Measurements from ENCODE around the gene IFNGR1.
"Not testable (repeated sequence)": the region's sequence is repeated elsewhere in the genome, so short reads cannot be mapped to it uniquely, and the experiment has no call there.

The IFNGR1 gene

DNA sequence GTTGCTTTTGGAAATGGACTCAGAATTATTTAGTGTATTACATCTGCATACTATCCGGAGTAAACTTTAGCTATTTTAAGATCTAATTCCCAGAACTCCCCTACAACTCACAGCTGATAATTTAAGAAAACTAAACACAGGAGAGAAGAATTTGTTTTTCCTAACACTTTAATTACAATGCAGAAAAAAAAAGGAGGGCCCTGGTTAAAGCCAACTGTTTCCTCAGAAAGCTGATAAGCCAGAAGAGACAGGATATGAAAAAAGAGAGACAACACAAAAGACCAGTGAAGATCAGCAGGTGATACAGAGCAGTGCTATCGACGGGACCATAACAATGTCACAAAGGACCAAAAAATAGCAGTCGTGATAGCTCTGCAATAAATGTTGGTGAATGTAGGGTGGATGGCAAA lies 5.8 kb downstream of the IFNGR1 start:
- DNase-seq (ENCODE audit: low read depth) = no peak

DNA sequence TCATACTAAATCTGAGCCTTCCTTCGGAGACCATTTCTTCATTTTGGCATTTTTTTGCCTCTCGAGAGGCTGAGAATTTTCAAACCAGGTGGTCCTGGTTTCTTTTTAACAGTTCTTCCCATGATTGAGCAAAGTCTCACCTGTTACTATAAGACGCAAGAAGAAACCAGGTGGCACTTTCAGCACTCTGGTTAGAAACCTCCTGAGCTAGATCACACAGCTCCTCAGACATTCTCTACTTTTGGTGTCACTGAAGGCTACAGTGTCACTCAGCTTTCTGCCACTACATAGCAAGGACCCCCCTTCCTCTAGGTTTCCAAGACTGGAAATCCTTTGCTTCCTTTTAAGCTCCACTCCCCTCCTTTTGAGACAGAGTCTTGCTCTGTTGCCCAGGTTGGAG lies 7.3 kb downstream of the IFNGR1 start:
- no peak for DNase-seq (ENCODE audit: low read depth)

DNA sequence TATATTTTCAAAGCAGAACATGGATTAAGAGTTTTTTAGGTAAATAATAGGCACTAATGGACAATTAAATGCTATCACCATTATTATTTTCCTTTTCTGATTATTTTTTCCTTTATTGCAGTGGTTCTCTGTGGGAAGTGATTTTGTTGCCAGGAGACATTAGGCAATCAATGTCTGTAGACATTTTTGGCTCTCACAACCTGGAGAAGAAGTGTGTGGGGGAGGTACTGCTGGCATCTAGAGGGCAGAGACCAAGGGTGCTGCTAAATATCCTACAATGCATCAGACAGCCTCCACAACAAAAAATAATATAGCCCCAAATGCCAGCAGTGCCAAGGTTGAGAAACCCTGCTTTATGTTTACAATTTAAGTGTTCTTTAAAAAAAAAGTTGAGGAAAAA lies 8.3 kb downstream of the IFNGR1 start:
- DNase-seq (ENCODE audit: low read depth) = peak; percentile 75

DNA sequence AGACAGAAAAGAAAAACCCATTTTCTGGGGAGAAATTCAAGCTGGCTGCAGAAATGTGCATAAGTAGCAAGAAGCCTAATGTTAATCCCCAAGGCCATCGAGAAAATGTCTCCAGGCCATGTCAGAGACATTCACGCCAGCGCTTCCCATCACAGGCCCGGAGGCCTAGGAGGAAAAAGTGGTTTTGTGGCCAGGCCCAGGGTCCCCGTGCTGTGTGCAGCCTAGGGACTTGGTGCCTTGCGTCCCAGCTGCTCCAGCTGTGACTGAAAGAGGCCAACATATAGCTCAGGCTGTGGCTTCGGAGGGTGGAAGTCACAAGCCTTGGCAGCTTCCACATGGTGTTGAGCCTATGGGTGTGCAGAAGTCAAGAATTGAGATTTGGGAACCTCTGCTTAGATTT lies 10.9 kb downstream of the IFNGR1 start:
- DNase-seq (ENCODE audit: low read depth) = no peak

DNA sequence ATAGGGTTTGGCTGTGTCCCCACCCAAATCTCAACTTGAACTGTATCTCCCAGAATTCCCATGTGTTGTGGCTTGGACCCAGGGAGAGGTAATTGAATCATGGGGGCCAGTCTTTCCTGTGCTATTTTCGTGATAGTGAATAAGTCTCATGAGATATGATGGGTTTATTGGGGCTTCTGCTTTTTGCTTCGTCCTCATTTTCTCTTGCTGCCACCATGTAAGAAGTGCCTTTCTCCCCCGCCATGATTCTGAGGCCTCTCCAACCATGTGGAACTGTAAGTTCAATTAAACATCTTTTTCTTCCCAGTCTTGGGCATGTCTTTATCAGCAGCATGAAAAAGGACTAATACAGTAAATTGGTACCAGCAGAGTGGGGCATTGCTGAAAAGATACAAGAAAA lies 11.7 kb downstream of the IFNGR1 start:
- DNase-seq (ENCODE audit: low read depth) = not testable (repeated sequence)

DNA sequence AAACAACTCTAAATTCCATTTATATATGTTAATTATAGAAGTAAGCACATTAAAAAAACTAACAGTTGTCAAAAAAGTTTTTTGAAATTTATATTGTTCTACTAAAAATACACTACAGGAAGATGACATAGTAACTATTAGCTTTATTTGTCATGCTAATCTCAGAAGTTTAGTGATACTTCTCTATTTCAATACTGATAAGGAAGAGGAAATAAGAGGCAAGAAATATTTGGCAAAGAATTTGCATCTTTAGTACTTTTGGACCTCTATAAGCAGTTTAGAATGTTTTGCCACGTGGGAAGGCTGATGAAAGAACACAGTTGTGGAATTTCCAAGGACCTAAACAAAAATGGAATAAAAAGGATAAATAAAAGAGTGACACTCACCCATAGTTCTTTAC lies 12.6 kb downstream of the IFNGR1 start:
- DNase-seq (ENCODE audit: low read depth) = no peak

DNA sequence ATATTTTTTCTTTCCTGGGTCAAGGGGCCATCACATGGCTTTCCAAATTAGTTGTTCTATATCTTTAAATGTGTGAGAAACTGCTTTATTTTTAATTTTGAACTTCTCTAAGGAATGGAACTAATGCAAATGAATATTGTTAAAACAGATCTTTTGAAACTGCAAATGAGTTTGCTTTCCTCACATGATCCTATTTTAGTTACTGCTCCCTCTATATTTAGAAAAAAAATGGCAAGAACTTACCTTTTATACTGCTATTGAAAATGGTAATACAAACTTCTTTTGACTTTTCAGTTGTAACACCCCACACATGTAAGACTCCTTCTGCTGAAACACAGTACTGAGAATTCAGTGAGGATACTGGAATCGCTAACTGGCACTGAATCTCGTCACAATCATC lies 15.9 kb downstream of the IFNGR1 start:
- DNase-seq (ENCODE audit: low read depth) = no peak

DNA sequence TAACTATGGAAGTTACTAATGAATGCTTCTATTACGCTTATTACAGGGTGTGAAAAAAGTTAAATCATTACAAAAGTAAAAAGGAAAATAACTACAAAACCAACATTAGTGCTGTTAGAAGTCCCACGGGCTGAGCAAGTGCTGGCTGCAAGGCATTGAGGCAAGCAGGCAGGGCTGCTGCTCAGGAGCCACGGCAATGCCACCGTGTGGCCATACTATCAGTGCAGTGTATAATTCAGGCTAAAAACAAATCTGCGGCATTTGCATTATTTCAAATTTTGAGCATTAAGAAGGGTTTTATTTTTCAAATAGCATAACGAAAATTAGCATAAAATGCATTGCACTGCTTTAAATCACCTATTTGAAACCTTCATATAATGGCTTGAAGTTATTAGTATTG lies 17.1 kb downstream of the IFNGR1 start:
- peak; percentile 17 for DNase-seq (ENCODE audit: low read depth)

DNA sequence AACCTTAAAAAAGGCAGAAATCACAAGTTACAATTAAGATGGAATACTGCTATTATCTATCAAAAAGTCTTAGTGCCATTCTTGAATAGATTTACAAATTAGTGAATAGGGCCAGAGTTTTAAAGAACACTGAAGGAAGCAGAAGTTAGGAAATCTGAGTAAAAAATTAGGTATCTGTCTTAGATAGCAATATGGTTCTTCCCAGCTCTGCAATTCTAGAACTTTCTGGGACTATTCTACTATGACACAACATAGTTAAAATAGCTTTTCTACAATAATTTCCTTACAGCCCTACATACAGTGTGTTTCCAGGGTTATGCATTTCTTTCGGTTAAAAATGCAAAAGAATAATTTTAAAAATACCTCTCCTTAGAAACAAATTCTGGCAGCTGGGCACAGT lies 18.2 kb downstream of the IFNGR1 start:
- DNase-seq (ENCODE audit: low read depth) = no peak

DNA sequence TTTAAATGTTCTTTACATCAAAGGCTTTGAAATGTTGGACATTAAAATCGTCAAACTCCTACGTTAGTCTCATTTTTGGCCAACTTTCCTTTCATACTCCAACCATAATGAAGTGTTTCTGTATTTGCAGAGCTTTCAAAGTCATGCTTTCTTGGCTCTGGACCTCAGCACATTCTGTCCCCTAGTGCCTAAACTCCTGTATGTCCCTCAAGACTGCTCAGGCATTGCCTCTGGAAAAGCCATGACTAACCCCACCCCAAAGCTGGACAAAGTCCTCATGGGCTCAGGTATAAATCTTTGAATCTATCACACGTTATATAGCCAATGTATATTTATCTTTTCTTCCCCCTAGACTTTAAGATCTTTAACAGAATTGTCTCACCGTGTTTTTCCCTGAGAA lies 18.9 kb downstream of the IFNGR1 start:
- DNase-seq (ENCODE audit: low read depth) = no peak

DNA sequence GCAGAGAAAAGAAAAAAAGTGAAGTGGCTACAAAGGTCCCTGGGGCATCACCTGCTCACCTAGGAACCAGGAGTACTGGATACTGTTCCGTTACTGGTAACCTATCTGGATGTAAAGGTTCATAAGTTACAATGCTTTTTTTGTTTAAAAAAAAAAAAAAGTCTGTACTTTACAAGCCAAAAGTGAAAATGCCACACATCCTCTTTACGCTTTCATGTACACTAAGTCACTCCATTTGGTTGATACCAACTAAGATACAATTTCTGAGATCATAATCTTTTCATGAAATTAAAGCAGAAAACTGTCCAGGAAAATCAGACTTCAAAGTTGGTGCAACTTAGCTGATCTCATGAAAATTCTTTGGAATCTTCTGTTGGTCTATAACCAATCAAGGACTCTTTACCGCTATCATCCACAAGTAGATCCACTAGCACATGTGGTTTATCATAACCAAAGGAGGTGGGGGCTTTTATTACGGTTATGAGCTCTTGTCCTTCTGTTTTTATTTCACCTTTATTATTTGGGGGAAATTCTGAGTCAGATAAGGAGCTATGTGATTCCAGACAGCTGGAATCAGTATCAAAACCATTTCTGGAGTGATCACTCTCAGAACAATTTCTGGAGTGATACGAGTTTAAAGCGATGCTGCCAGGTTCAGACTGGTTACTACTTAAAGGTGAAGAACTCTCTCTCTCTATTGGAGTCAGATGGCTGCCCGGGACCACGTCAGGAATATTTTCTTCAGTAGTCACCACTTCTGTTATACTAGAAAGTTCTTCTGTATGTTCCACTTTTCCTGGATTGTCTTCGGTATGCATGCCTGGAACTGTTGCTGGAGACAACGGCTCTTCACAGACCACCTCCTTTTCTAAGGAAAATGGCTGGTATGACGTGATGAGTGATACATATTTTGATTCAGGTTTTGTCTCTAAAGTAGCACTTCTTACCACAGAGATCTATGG lies 21.2 kb downstream of the IFNGR1 start:
- DNase-seq (ENCODE audit: low read depth) = no peak

DNA sequence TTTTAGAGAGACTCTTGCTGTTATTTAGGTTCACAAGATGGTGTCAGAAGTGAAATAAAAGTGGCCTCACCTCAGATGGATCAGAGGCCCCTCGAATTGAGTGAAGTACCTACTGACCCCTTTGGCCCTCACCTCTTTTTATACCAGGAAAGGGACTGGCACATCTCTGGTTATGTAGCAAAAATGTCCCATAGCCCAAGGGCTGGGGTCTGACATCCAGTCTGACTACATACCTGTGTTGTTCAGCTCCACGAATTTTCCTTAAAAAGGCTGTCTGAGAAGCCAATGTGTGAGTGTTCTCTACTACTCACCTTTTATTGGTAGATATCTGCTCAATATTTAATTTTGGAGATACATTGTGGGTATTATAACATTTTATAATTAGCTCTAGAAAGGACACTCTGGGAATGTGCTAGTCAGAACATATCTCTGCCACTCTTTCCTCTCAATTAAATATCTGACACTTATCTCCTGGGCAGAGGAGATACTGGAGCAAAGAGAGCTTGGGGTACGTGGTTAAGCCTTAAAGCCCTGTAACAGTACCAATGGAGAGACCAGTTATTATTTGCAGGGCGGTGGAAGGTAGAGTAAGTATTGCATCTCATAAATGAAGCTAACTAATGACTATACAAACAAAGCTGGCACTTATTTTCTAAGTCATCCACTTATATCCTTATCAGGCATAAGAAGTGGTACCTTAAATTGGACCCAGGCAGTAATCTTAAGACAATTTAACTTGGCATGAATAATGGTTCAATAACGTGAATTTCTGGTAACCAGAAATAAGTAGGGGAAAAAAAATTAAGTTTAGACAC lies 25.7 kb downstream of the IFNGR1 start:
- no peak for DNase-seq (ENCODE audit: low read depth)

DNA sequence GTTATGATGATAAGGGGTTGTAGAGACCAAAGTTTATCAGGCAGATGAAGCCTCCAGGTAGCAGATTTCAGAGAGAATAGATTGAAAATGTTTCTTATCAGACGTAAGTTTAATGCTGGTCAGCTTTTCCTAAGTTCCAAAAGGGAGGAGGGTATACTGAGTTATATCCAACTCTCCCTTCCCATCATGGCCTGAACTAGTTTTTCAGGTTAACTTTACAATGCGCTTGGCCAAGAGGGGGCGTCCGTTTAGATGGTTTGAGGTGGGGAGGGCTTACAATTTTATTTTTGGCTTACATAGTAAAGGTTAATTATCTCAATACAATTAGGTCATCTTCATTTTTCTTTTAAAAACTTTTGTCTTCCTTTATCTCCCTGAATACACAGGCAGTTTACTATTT lies 26.4 kb downstream of the IFNGR1 start:
- no peak for DNase-seq (ENCODE audit: low read depth)

DNA sequence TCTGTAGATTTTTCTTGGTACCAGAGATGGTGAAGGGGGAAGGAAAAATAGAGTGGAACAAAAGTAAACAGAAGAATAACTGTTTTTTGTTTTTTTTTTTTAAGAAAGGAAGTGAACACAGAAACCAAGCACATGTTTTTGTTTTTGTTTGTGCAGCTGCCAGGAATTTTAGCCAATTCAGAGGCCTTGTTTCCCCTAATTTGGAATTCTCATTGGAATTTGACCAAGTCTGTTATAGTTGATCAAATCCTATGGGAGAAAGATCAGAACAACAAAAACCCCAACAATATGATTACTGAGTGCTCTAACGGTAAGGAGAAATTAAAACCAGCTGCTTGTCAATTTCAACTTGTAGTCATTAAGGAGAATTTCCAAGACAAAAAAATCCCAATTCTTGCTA lies 27.5 kb downstream of the IFNGR1 start:
- no peak for DNase-seq (ENCODE audit: low read depth)

DNA sequence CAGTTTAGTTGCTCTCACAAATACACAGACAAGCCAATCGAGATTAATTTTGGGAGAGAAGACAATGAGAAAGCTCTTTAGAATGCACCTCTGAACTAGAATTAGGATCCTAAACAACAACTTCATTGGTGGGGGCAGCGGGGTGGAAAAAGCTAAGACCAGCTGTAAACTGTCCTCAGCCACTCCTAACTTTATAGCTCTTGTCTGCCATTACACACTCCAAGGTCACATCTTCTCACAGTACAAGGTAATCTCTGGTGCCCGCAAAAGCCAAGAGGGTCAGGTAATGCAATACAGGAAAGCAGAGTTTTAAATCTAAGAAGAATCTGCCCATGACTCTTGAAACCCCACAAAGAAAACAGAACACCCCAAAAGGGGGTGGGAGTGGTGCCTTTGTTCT lies 27.9 kb downstream of the IFNGR1 start:
- no peak for DNase-seq (ENCODE audit: low read depth)

DNA sequence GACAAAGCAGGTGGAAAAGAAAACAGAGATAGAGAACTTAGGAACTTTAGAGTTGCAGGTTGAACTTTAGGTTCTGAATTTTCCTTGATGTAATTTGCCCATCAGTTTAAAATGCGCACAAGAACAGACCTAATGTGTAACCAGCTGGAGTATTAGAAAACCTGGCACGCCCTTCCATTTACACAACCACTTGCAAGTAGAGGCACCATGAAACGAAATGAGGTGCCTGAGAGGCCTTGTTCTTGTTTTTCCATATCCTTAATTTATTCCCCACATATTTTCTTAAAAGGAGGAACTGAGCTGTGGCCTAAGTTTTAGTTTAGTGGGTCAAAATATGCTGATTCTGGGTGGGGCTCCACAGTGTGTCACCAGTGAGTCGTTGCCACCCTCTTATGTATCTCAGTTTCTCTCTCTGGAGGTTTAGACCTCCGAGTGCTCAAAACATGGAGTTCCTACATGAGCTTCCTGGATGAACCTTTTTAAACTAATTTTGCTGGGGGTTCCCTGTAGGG lies 28.5 kb downstream of the IFNGR1 start:
- DNase-seq (ENCODE audit: low read depth) = no peak

DNA sequence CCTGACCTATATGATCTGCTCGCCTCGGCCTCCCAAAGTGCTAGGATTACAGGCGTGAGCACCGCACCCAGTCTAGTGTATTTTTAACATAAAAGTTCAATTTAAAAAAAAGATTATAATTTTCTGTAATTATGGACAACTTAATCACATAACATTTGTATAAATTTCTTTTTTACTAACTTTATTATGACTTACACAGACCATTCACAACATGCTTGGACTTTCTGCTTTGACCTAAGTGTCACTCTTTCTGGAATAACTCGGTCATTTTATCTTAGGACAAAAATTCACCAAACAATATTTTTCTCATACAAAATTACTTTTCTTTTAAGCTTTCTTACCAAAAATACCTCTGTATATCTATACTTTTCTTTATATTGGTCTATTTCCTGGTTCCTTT lies 30.3 kb downstream of the IFNGR1 start:
- peak; percentile 13 for DNase-seq (ENCODE audit: low read depth)

DNA sequence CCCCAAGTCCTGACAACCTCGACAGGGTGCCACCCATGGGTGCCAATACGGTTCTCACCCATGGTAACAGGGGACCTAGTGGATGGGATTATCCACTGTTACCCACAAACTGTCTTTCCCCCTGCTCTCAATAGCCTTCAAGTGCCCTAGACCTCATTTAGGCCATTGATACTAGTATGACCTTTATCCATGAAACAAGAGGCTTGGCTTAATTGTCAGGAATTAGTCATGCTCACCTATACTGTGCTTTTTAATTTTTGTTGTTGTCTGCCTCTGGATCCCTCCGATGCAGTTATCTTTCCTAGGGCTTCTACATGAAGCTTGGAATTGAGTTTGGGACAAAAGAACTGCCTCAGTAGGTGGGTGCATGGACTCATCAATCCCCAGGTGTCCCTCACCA lies 33.9 kb downstream of the IFNGR1 start:
- DNase-seq (ENCODE audit: low read depth) = no peak

DNA sequence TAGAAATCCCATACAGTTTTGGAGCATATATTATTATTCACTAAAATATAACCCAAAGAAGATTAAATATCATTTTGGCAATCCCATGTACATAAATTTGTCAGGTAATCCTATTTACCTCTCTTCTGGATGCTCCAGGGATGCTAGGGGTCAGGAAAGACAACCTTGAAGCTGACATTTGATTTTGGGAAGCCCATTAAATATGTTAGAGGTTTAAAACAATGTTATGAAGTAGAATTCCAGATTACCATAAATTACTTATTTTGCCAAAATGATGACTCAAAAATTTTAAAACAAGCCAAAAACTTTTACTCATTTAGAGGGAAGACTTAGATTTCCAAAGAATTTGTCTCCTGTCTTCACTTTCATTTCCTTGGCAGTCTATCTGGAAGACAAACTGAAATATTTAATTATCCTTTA lies 36.5 kb downstream of the IFNGR1 start:
- no peak for DNase-seq (ENCODE audit: low read depth)

DNA sequence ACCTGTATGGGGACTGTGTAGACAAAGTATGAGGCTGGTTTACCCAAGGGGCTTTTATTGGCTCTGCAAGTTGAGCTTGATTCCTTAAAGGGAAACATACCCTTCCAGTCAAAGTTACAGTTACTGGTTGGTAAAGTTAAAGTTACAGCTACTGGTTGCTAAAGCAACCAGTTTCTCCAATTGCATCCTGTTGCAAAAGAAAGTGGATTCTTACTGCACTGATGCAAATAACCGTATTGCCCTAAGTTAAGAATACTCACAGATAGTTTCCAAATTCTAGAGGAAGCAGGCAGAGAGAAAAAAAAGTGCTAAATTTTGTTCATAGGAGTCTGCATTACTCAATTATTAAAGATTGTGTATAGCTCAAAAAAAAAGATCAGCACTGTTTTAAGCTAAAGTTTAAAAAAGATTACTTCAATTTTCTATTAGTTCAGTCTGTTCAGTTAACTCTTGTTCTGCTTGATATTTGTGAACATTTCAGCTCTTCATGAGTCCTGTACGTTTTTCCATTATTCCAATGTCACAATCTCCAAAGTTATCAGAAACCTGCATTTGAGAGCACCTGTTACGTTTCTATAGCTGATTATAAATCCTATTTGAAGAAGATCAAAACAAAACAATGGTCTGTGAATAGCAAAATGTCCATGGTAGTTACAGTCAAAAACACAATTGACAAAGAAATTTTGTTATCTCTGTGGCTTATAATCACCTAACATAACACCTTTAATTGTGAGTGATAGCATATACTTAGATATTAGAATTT lies 37.1 kb downstream of the IFNGR1 start:
- no peak for DNase-seq (ENCODE audit: low read depth)

DNA sequence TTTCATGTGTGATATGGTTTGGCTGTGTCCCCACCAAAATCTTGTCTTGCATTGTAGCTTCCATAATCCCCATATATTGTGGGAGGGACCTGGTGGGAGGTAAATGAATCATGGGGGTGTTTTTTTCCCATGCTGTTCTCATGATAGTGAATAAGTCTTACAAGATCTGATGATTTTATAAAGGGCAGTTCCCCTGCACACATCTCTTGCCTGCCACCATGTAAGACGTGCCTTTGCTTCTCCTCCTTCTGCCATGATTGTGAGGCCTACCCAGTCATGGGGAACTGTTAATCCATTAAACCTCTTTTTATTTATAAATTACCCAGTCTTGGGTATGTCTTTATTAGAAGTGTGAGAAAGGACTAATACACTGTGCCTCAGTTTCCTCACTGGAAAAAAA lies 41.6 kb downstream of the IFNGR1 start:
- DNase-seq (ENCODE audit: low read depth) = no peak

DNA sequence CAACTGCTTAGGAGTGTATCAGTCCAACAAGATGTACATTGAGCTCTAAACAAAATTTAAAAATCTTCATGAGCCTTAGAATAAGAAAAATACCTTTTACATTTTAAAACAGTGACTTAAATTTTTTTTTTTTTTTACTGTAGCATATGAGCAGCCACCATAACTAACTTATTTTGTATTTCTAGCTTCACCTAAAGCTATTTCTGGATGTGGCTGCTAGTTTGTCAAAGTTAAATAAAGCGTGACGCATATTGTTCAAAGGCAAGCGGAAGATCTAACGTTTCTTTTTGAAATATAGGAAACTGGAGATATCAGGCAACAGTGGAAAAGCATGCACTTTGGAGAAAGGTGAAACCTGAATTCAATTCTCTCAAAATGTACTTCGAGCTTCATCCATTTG lies 42.5 kb downstream of the IFNGR1 start:
- DNase-seq (ENCODE audit: low read depth) = no peak
